GM21515 (cell line): ENCODE measurements around the gene YBX2.
"Not testable (repeated sequence)": the region's sequence is repeated elsewhere in the genome, so short reads cannot be mapped to it uniquely, and the experiment has no call there.

ENCODE experiments used
- ATAC-seq: cut with Tn5 transposase; IDR thresholded peaks from one replicate; pipeline ENCODE4 v1.9.1; 2021; ENCODE audit not compliant: unreplicated experiment

YBX2 gene

DNA sequence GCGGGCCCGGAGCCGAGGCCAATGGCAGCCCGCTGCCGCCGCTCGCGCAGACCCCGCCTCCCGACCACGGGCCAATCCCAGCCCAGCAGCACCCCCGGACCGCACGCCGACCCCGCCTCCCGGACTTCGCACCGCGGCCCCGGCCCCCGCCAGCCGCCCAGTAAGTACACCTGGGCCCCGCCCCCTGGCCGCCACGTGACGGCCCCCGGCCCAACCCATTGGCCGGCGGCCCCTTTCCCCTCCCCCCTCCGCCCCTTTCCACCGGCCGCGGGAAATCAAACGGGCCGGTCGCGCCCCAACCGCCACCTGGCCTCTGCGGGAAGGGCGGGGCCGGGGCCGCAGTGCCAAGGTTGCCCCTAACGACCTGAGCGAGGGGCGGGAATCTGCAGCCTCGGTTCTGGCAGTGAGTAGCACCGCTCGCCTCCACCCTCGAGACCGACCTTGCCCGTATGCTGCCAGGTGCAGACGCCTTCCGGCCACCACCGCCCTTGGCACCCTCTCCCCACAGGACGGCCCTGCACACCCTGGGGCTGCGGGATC is at the start of gene YBX2:
TSS of gene YBX2 (minus strand) at position 26 of the 540 bp plus-strand sequence. CDS start 139 bp downstream, outside the sequence.
- no peak for ATAC-seq

DNA sequence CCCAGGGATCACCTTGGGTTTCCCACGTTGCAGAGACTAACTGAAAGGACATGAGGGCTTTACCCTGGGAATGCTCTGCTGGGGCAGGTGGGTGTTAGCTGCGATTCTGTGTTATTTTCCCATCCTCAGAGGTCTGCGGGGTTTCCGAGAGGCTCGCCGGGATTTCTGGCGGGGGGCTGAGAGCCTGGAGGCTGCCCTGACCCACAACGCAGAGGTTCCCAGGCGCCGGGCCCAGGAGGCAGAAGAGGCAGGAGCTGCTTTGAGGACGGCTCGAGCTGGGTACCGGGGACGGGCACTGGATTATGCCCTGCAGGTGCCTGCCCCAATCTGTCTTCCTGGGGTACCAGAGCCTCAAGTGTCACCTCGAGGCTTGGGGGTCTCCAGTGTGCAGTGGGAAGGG is 48.8 kb upstream of the YBX2 start:
- no peak for ATAC-seq

DNA sequence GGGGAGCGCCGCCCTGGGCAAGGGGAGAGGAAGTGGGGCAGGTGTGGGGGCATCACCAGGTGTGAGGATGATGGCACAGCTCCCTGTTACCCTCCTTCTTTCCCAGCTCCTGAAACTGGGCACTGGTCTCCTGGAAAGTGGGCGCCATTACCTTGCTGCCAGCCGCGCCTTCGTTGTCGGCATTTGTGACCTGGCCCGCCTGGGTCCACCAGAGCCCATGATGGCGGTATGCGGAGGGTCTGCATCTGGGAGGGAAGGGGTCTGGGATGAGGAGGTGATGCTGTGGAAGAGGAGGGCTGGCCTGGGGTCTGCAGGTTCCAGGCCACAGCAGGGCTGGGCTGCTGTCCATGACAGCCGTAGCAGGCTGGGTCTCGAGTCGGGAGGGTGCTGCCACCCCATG is 47.4 kb upstream of the YBX2 start:
- no peak for ATAC-seq

DNA sequence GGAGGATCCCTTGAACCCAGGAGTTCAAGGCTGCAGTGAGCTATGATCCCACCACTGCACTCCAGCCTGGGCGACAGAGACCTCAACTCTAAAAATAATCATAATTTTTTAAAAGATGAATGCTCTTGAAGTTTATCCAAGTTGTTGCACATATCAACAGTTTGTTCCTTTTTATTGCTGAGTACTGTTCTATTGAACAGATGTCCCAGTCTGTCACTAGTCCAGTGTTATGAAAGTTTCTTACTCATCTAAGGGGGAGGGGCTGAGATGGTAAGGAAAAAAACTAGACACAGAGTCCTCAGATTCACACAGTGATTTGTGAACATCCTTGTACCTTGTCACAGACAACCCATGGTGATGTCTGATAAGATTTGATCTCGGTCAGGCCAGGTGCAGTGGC is 45.7 kb upstream of the YBX2 start:
- no peak for ATAC-seq

DNA sequence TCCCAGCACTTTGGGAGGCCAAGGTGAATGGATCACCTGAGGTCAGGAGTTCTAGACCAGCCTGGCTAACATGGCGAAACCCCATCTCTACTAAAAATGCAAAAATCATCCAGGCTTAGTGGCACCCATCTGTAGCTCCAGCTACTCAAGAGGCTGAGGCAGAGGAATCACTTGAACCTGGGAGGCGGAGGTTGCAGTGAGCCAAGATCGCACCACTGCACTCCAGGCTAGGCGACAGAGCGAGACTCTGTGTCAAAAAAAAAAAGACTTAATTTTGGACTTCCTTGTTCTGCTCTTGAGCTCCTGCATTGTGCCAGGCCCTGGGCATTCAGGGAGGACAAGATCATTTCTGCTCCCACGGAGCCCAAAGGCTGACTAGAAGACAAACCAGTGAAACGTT is 43.2 kb upstream of the YBX2 start:
- ATAC-seq = not testable (repeated sequence)

DNA sequence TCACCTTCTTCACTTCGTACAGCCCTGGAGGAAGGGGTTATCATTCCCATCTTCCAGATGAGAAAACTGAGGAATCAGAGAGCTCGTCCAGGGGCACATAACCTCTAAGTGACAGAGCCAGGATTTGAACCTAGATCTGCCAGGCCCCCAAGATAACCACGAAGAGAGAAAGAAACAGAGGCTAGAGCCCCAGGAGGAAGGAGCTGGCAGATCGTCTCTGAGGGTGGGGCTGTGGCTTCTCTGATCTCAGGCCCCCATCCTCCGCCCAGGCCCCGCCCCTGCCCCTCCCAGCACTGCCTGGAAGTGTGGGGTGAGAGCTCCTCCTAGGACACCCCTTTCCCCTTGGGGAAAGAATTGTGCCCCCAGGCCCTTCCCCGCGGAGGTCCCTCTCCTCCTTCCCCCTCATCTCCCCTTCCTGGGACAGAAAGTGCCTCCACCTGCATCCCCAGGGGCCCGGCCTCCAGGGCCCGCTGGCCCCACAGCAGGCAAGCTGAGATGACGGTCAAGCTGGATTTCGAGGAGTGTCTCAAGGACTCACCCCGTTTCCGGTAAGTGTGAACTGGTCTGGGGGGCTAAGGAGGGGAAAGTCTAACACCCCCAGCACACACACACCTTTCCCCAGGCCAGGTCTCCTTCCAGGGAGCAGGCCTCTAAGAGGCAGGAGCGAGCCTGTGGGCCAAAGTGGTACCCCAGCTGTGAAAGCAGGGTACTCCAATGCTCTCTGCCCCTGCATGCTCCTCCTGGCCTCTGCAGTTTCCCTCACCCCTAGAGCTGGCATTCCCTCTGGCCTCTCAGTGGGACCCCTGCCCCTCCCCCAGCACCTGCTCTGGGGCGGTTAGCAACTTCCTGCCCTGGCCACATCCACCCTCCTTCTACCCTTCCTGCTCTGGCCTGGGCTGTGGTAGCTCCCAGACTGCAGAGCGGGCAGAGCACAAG is 42.1 kb upstream of the YBX2 start, which contains the start of gene ACAP1:
TSS of gene ACAP1 (plus strand) at position 290 of the 936 bp plus-strand sequence. CDS start at position 496, 206 bp downstream.
- no peak for ATAC-seq

DNA sequence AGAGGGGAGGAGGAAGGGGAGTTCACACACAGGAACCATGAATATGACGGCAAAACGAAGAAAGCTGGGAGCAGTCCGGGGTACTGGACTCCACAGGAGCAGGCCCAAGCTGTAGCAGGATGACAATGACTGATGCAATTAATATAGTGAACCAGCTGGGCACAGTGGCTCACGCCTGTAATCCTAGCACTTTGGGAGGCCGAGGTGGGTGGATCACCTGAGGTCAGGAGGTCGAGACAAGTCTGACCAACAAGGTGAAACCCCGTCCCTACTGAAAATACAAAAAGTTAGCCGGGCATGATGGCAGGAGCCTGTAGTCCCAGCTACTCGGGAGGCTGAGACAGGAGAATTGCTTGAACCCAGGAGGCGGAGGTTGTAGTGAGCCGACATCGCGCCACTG is 41.3 kb upstream of the YBX2 start:
- not testable (repeated sequence) for ATAC-seq

DNA sequence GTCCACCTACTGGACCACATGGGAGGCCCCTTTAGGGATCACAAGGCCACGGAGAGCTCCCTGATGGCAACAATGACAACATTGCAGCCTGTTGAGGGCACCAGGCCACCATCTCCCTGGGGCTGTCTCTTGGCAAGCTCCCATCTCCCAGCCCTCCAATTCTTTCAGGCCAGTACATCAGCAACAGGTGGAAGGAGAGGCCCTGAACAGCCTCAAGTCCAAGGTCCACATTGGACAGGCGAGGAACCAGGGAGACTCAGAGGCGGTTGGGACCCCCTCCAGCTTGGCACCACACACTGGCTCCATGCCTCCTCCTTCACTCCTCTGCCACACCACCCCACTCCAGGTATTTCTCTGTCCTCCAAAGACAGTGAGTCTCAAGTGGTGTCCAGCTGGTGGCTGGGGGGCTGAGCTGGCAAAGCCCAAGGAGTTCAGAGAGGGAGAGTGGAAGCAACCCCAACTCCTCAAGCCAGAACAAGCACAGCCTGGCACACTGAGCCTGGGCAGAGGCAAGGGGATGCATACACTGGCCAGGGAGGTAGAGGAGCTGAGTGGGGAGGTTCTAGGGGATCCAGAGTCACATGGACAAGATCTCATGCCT is 40.6 kb upstream of the YBX2 start:
- no peak for ATAC-seq

DNA sequence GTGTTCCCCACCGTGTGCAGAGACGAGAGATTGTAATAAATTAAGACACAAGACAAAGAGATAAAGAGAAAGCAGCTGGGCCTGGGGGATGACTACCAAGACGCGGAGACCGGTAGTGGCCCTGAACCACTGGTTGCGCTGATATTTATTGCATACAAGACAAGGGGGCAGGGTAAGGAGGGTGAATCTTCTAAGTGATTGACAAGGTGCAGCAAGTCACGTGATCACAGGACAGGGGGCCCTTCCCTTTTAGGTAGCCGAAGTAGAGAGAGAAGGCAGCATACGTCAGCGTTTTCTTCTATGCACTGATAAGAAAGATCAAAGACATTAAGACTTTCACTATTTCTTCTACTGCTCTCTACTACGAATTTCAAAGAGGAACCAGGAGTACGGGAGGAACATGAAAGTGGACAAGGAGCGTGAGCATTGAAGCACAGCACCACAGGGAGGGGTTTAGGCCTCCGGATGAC is 38.2 kb upstream of the YBX2 start:
- ATAC-seq = not testable (repeated sequence)

DNA sequence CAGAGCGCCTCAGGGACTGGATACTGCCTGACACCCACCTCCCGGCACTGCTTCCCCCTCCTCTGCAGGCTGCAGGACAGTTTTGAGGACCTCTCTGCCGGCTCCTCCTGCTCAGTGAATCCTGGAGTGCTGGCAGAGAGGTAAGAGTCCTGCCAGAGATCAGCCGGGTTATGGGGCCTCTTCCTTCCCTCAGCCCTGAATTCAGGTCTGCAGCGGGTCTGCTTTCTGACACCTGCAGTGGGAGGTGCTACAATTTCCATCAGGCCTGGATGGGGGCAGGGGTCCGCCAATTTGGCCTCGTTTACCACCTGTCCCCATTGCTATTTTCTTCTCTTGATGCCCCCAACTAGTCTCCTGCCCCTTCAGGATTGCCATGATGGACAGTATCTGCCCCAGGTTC is 37.7 kb upstream of the YBX2 start:
- ATAC-seq = no peak

DNA sequence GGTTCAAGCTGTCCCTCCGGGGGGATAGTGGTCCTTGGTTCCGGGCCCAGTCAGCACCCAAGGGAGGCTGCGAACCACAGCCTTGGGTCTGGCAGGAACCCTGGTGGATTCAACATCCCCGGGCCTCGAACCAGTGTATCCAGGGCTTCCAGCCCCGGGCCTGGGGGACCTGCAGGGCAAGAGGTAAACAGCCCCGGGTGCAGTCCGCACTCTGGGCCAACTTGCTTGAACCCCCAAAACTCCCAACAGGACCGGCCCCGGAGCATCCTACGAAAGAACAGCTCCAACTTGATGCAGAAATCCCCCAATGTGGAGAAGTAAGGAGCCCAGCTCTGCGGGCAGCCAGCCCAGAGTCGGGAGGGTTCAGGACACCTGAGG is 36.2 kb upstream of the YBX2 start:
- no peak for ATAC-seq

DNA sequence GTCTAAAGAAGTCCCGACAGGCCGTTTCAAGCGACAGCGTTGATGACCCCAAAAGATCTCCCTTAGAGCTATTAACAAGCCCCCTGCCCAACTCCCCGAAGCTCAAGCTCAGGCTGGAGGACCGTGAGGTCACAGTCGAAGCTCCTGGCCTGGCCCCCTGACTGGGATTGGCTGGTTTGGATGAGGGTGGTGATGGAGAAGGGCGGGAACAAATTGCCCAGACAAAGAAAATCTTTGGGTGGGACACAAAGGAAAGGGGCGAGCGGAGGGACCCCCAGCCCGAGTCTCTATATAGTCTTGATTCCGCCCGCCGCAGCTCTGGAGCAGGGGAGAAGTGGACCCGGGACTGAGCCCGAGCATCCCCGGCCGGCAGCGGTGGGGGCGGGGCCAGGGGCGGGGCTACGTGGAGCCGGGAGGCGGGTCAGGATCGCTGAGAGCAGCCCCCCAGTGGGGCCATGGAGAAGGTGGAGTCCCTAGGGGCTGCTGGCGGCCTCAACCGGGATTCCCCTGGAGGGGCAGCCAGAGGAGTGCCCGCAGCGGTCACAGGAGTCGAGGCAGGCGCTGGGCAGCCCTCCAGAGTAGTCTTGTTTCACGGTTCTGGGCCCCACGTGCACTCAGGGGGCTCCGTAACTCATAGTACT is 35.7 kb upstream of the YBX2 start:
- peak; percentile 45 for ATAC-seq

DNA sequence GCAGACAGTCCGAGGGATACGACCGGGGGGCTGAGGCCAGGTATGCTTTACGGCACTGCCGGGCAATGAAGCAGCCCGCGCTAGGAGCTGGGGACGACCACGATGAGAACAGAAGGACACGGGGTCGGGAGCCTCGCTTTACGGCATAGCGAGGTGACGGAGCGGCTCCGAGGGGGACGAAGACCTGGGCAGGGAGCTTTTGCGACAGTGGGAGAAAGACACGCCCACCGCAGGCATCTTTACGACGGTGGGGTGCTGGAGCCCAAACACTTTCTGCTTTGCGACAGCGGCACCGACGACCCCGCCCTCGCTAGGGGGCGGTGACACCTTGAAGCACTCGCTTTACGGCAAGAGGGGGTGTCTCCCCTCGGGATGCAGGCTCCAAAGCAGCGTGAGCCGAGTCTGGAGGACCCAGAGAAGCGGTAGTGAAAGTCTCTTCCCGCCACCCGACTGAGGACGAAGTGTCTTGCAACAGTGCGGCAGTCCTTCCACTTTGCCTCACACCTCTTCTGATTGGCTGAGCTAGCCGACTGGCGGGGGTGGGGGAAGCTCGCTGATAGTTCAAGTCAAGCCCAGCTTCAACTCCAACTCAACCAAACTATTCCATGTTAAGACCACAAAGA is 35.0 kb upstream of the YBX2 start:
- ATAC-seq = peak; percentile 48

DNA sequence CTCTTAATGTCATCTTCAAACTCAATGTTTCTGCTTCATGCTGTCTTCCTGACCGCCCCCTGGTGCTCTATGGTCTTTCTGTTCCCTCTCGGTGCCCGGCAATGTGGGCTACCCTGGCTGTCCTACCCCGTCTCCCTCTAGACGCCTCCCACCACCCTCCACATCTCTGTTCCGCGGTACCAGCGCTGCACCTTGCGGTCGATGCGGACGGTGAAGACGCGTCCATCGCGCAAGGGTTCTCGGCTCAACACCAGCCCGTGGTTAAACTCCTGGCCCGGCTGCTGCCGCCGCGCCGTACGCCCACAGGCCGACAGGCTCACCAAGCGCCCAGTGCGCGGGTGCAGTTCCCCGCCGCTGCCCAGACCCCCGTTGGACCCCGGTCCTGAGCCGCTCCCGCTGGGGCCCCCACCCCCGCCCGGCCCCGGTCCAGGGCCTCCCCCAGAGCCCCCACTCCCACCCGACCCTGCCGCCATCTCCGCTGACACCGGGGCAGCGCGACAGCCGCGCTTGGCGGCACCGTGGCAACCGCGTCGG is 34.5 kb upstream of the YBX2 start, which contains the start of gene NEURL4:
TSS of gene NEURL4 (minus strand) at position 496 of the 534 bp plus-strand sequence. CDS start at position 473, 23 bp downstream.
- ATAC-seq = peak; percentile 7

DNA sequence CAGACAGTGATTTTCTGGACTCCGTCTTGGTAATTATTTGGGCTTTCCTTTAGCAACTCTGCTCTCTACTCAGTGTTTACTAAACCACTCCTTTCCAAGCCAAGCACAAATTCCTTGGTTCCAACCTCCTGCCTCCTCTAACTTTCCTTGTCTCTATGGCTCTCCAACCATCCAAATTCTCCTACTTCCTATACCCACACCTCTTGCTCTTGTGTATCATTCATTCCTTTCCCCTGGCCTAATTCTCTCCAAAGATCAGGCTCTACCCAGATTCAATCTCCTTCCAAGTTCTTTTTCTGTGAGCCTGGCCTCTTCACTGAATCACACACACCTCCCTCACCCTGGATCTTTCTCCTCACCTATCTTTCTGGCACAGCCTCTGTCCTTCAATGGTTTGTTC is 33.6 kb upstream of the YBX2 start:
- ATAC-seq = no peak

DNA sequence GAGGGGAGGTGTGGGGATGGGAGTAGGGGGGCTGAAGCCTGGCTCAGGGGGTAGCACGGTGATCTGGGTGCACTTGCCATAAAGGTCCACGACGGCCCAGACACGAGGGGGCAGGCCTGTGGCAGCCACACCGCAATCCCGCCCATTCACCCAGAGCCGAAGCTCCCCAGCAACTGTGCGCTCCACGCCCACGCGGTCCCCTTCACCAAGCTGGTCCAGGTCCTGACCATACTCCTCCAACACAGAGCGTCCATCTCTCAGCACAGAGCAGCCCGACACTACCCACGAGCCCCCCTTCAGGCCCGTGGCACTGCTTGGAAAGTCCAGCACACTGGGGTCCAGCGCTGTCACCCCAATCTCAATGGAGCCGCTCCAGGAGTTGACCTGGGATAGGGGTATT is 33.1 kb upstream of the YBX2 start:
- no peak for ATAC-seq

DNA sequence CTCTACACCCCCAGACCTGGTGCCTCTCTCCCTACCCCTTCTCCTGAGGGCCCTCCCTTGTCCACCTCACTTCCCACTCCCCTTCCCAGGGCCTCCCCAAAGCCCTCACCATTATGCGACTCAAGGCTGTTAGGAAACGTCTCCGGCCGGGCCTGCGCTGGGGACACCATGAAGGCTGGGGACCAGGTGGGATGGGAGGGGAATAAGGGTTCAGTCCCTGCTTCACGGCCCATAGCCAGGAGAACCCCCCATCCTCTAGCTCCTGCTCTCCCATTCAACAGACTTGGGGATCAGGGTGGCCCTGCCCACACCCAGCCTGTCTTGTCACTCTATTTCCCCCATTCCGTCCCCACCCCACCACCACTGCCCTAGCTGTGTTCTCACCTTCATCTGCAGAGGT is 32.6 kb upstream of the YBX2 start:
- no peak for ATAC-seq

DNA sequence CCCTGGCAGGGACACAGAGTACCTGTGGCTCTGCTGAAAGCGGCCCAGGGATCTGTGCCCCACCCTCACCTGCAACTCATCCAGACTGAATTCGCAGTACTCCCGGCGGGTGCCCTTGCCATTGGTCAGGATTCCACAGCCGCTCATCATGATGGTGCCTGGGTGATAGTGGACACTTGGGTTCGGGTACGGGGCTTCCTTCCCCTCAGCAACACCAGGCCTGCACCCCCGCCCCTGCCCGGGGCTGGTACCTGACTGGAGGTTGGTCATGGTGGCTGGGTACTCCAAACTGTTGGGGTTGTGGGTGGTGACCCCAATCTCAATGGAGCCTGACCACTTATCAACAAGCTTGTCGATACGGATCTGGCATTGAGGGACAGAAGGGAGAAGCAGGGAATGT is 31.7 kb upstream of the YBX2 start:
- no peak for ATAC-seq

DNA sequence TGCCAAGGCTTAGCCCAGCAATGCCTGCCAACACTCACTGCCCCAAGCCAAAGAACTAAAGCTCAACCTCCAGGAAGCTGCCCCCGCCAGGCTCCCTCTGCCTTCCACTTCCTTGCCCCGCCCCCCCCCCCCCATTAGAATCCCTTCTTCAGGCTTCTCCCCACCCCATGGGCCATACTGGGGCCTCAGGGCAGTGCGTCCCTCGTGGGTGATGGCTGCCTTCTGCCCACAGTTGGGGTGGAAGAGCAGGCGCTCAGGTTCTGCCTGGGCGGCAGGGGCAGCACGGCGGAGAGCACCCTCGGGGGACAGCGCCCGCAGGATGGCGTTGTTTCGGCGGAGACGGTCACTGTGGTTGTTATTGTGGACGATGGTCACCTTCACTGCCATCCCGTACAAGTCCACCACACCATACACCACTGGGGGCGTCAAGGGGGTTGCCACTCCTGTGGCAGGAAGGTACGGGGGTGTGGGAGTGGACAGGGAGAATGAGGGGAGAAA is 30.6 kb upstream of the YBX2 start:
- ATAC-seq = no peak

DNA sequence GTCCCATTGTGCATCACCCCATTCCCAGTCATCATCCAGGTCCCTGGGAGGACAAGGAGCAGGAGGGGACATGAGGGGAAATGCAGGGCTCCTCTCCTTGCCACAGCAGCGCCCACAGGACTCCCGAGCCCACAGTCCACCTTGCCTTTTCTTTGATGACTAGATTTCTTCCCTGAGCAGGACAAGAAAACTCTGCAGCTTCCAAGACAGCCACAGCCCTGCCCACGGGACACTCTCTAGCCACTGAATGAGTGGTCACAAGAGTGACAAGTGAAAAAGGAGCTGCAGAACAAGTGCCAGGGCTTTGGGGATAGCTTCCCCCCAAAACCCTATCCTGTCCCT is 30.0 kb upstream of the YBX2 start:
- ATAC-seq = no peak
